ENCODE data around the gene KCNAB1.

Gene KCNAB1

DNA sequence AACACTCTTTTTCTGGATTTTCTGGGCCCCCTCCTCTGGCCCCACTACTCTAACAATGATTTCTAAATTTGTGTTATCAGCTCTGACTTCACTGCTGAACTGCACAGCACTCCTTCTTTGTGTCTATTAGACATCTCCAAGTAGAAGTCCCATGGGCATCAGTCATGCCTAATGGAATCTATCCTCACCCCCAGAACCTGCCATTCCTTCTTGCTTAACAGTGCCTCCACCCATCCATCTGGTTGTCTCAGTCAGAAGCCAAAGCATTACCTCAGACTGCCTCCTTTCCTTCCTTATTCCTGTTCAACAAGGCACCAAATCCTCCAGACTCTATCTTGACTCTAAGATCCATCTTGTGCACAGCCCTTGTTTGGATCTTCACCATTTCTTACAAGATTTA is 398.3 kb downstream of the KCNAB1 start:
- Histone ChIP-seq H3K27ac (ENCODE audit: low read length, poor library complexity, severe bottlenecking) (no peak overlapping the region), H3K4me3 (ENCODE audit: insufficient read depth in 1 of 2, low read depth in 1 of 2, low read length in 2 of 2) (peak overlapping the region in 1 of 2 experiments; percentile 2), H4K91ac (ENCODE audit: low read length) (no peak overlapping the region), H2BK120ac (ENCODE audit: low read depth, low read length) (no peak overlapping the region), H2BK15ac (ENCODE audit: low read depth, poor library complexity, severe bottlenecking) (no peak overlapping the region), H3K4me1 (ENCODE audit: control insufficient read depth, insufficient read depth, low read depth, low read length) (peaks cover 2% of the 10 kb centered on the region), H3K79me1 (replicated peaks; ENCODE audit: low read length, poor library complexity, severe bottlenecking) (no peaks in the 10 kb centered on the region), H2BK12ac (ENCODE audit: low read length in 2 of 2) (no peak overlapping the region), H4K8ac (ENCODE audit: low read length) (no peak overlapping the region), H2BK5ac (ENCODE audit: low read depth, low read length, poor library complexity, severe bottlenecking) (no peak overlapping the region), H3K4ac (ENCODE audit: low read depth in 1 of 2, low read length in 2 of 2) (no peak overlapping the region), H3K9ac (ENCODE audit: low read length) (no peak overlapping the region), H3K9me3 (ENCODE audit: control insufficient read depth, low read length) (no peaks in the 10 kb centered on the region), H3K27me3 (ENCODE audit: control insufficient read depth in 1 of 2, insufficient read depth in 1 of 2, low read length in 2 of 2) (no peaks in the 10 kb centered on the region), H3K4me2 (ENCODE audit: low read length, poor library complexity, severe bottlenecking) (no peak overlapping the region), H2AFZ (ENCODE audit: low read depth, low read length) (no peak overlapping the region), H3K14ac (ENCODE audit: low read length in 2 of 2) (no peak overlapping the region), H3K23ac (ENCODE audit: low read length in 2 of 2) (no peak overlapping the region), H3K18ac (ENCODE audit: low read depth in 1 of 2, low read length in 2 of 2) (no peak overlapping the region), H2AK5ac (ENCODE audit: low read length, severe bottlenecking) (peak overlapping the region; percentile 49), H3K36me3 (ENCODE audit: control insufficient read depth in 1 of 2, insufficient read depth in 2 of 2, low read depth in 1 of 2, low read length in 2 of 2) (no peaks in the 10 kb centered on the region)
- no peak for DNase-seq

DNA sequence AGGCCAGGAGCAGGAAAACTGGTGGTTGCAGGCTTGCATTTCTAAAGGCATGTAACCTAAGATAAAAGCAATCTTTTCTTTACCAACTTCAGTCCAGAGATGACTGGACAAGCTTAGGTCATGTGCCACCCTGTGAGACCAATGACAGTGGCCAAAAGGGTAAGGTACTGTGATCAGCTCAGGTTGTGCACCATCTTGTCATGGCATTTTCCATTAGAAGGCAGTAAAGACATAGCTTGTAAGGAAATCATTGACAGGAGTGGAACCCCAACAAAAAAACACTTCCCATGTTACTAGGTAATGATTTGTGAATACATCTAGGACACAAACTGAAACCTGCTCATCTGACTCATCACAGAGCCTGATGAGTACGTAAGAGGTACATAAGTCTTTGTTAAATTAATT is 399.4 kb downstream of the KCNAB1 start:
- H3K9ac ChIP-seq (ENCODE audit: low read length): no peak overlapping the region
- H4K8ac ChIP-seq (ENCODE audit: low read length): no peak overlapping the region
- no peak overlapping the region for H3K4ac ChIP-seq (ENCODE audit: low read depth in 1 of 2, low read length in 2 of 2)
- H3K79me1 ChIP-seq (replicated peaks; ENCODE audit: low read length, poor library complexity, severe bottlenecking): no peaks in the 10 kb centered on the region
- no peak overlapping the region for H2BK5ac ChIP-seq (ENCODE audit: low read depth, low read length, poor library complexity, severe bottlenecking)
- H3K9me3 ChIP-seq (ENCODE audit: control insufficient read depth, low read length): no peaks in the 10 kb centered on the region
- no peak overlapping the region for H3K27ac ChIP-seq (ENCODE audit: low read length, poor library complexity, severe bottlenecking)
- no peak overlapping the region for H2BK15ac ChIP-seq (ENCODE audit: low read depth, poor library complexity, severe bottlenecking)
- H3K14ac ChIP-seq (ENCODE audit: low read length in 2 of 2): no peak overlapping the region
- H2AK5ac ChIP-seq (ENCODE audit: low read length, severe bottlenecking): no peak overlapping the region
- no peak overlapping the region for H3K4me2 ChIP-seq (ENCODE audit: low read length, poor library complexity, severe bottlenecking)
- H3K4me3 ChIP-seq (ENCODE audit: insufficient read depth in 1 of 2, low read depth in 1 of 2, low read length in 2 of 2): no peak overlapping the region
- no peaks in the 10 kb centered on the region for H3K36me3 ChIP-seq (ENCODE audit: control insufficient read depth in 1 of 2, insufficient read depth in 2 of 2, low read depth in 1 of 2, low read length in 2 of 2)
- H3K23ac ChIP-seq (ENCODE audit: low read length in 2 of 2): no peak overlapping the region
- peaks cover 2% of the 10 kb centered on the region for H3K4me1 ChIP-seq (ENCODE audit: control insufficient read depth, insufficient read depth, low read depth, low read length)
- no peak overlapping the region for H3K18ac ChIP-seq (ENCODE audit: low read depth in 1 of 2, low read length in 2 of 2)
- no CpG with 5 or more reads among the region's 1 CpG for WGBS
- H3K27me3 ChIP-seq (ENCODE audit: control insufficient read depth in 1 of 2, insufficient read depth in 1 of 2, low read length in 2 of 2): no peaks in the 10 kb centered on the region
- no peak for DNase-seq
- H4K91ac ChIP-seq (ENCODE audit: low read length): no peak overlapping the region
- no peak overlapping the region for H2BK12ac ChIP-seq (ENCODE audit: low read length in 2 of 2)
- no peak overlapping the region for H2AFZ ChIP-seq (ENCODE audit: low read depth, low read length)
- no peak overlapping the region for H2BK120ac ChIP-seq (ENCODE audit: low read depth, low read length)

DNA sequence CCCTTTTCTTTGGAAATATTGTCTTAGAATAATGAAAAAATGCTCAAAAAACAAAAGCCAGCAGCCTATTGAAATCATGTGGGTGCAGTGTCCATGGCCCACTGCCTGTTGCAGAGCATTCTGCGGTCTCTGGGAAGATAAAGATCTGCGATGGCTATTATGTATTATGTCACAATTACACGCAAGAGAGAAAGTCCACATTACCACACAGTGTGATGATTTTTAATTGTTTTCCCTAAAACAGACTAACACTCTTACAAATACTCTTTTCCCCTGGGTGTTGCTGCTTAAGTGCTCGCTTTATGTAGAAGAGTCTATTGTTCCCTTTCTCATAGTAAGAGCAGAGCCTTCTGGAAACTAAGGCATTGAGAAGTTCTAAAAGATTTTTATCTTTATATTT is 402.3 kb downstream of the KCNAB1 start:
- Histone ChIP-seq H3K4me3 (ENCODE audit: insufficient read depth in 1 of 2, low read depth in 1 of 2, low read length in 2 of 2) (no peak overlapping the region), H2BK5ac (ENCODE audit: low read depth, low read length, poor library complexity, severe bottlenecking) (no peak overlapping the region), H4K8ac (ENCODE audit: low read length) (no peak overlapping the region), H3K27me3 (ENCODE audit: control insufficient read depth in 1 of 2, insufficient read depth in 1 of 2, low read length in 2 of 2) (no peaks in the 10 kb centered on the region), H3K9ac (ENCODE audit: low read length) (no peak overlapping the region), H3K4me2 (ENCODE audit: low read length, poor library complexity, severe bottlenecking) (no peak overlapping the region), H2AK5ac (ENCODE audit: low read length, severe bottlenecking) (no peak overlapping the region), H3K4ac (ENCODE audit: low read depth in 1 of 2, low read length in 2 of 2) (no peak overlapping the region), H3K79me1 (replicated peaks; ENCODE audit: low read length, poor library complexity, severe bottlenecking) (no peaks in the 10 kb centered on the region), H2BK12ac (ENCODE audit: low read length in 2 of 2) (no peak overlapping the region), H2BK15ac (ENCODE audit: low read depth, poor library complexity, severe bottlenecking) (no peak overlapping the region), H3K36me3 (ENCODE audit: control insufficient read depth in 1 of 2, insufficient read depth in 2 of 2, low read depth in 1 of 2, low read length in 2 of 2) (no peaks in the 10 kb centered on the region), H3K9me3 (ENCODE audit: control insufficient read depth, low read length) (no peaks in the 10 kb centered on the region), H3K18ac (ENCODE audit: low read depth in 1 of 2, low read length in 2 of 2) (no peak overlapping the region), H4K91ac (ENCODE audit: low read length) (no peak overlapping the region), H3K4me1 (ENCODE audit: control insufficient read depth, insufficient read depth, low read depth, low read length) (peaks cover 2% of the 10 kb centered on the region), H3K27ac (ENCODE audit: low read length, poor library complexity, severe bottlenecking) (no peak overlapping the region), H3K14ac (ENCODE audit: low read length in 2 of 2) (no peak overlapping the region), H2BK120ac (ENCODE audit: low read depth, low read length) (no peak overlapping the region), H3K23ac (ENCODE audit: low read length in 2 of 2) (no peak overlapping the region), H2AFZ (ENCODE audit: low read depth, low read length) (no peak overlapping the region)
- 92% methylated on average over 3 of the region's 4 CpGs for WGBS
- no peak for DNase-seq

DNA sequence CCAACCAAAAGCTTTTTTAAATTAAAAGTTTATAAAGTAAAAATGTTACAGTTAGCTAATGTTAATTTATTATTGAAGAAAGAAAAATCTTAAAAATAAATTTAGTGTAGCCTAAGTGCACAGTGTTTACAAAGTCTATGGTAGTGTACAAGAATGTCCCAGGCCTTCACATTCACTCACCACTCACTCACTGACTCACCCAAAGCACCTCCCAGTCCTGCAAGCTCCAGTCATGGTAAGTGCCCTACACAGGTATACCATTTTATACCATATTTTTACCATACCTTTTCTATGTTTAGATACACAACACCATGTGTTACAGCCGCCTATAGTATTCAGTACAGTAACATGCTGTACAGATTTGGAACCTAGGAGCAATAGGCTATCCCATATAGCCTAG is 405.4 kb downstream of the KCNAB1 start:
- 100% methylated on average over 1 of the region's 1 CpG for WGBS
- Histone ChIP-seq H3K4me3 (ENCODE audit: insufficient read depth in 1 of 2, low read depth in 1 of 2, low read length in 2 of 2) (no peak overlapping the region), H2BK120ac (ENCODE audit: low read depth, low read length) (no peak overlapping the region)

More for the DNA sequence above, 405.4 kb downstream of the KCNAB1 start:
- Histone ChIP-seq H3K4me1 (ENCODE audit: control insufficient read depth, insufficient read depth, low read depth, low read length) (no peaks in the 10 kb centered on the region), H4K91ac (ENCODE audit: low read length) (no peak overlapping the region), H2AFZ (ENCODE audit: low read depth, low read length) (no peak overlapping the region), H2BK12ac (ENCODE audit: low read length in 2 of 2) (no peak overlapping the region), H3K9me3 (ENCODE audit: control insufficient read depth, low read length) (no peaks in the 10 kb centered on the region), H3K27ac (ENCODE audit: low read length, poor library complexity, severe bottlenecking) (no peak overlapping the region), H3K18ac (ENCODE audit: low read depth in 1 of 2, low read length in 2 of 2) (no peak overlapping the region), H3K79me1 (replicated peaks; ENCODE audit: low read length, poor library complexity, severe bottlenecking) (no peaks in the 10 kb centered on the region), H3K9ac (ENCODE audit: low read length) (no peak overlapping the region), H4K8ac (ENCODE audit: low read length) (no peak overlapping the region), H3K4ac (ENCODE audit: low read depth in 1 of 2, low read length in 2 of 2) (no peak overlapping the region), H3K14ac (ENCODE audit: low read length in 2 of 2) (no peak overlapping the region), H3K36me3 (ENCODE audit: control insufficient read depth in 1 of 2, insufficient read depth in 2 of 2, low read depth in 1 of 2, low read length in 2 of 2) (peaks cover 0 to 3% of the 10 kb centered on the region in 2 experiments), H3K4me2 (ENCODE audit: low read length, poor library complexity, severe bottlenecking) (no peak overlapping the region), H3K27me3 (ENCODE audit: control insufficient read depth in 1 of 2, insufficient read depth in 1 of 2, low read length in 2 of 2) (no peaks in the 10 kb centered on the region), H3K23ac (ENCODE audit: low read length in 2 of 2) (no peak overlapping the region), H2AK5ac (ENCODE audit: low read length, severe bottlenecking) (no peak overlapping the region), H2BK15ac (ENCODE audit: low read depth, poor library complexity, severe bottlenecking) (no peak overlapping the region), H2BK5ac (ENCODE audit: low read depth, low read length, poor library complexity, severe bottlenecking) (no peak overlapping the region)
- DNase-seq: no peak
